SK-N-SH (cell line): ENCODE data around the gene TTC38. TPM values are rescaled to one million over a fixed set of nuclear protein-coding genes. Genes with fewer than 3 reads are reported as not detected.

ENCODE experiments used
- CTCF ChIA-PET: fragments of 300-600, 350-600 bp; formaldehyde crosslinking; extraction: SDS; loops from one replicate; lab custom pipeline; 2021; lab: Yijun Ruan, JAX
- POLR2A ChIA-PET: fragments of 350-600 bp; sonication (Branson Sonifier 250); formaldehyde crosslinking; extraction: SDS; loops from one replicate; lab custom pipeline; 2020; ENCODE audit warnings: antibody characterized with exemption, inconsistent platforms; lab: Yijun Ruan, JAX
- DNase-seq: peaks from one replicate; pipeline ENCODE4 v3.0.0; 2012
- H2AFZ ChIP-seq: fragments of 200-600 bp; sonication (generic); 2 replicates; pipeline ENCODE4 v1.8.1; 2016; ENCODE audit warnings: antibody characterized with exemption, mild to moderate bottlenecking, low read depth
- H3F3A ChIP-seq: fragments of 200-600 bp; sonication (generic); replicated peaks from 2 replicates; pipeline ENCODE3; 2016; ENCODE audit warnings: antibody characterized with exemption, mild to moderate bottlenecking; ENCODE audit not compliant: insufficient read depth
- H3K27ac ChIP-seq, 2 experiments: fragments of 200-500 bp in 1 of 2; fragments of 200-600 bp in 1 of 2; sonication (Bioruptor generic) in 1 of 2; sonication (generic), shearing (Covaris generic) in 1 of 2; 2 replicates each; pipeline versions ENCODE4 v1.5.1 to v1.6.1; 2014 to 2016; ENCODE audit warnings: low read depth in 2 of 2, inconsistent platforms in 1 of 2, low read length in 1 of 2, mild to moderate bottlenecking in 1 of 2, mixed read lengths in 1 of 2
- H3K27me3 ChIP-seq: fragments of 200-600 bp; sonication (generic), shearing (Covaris generic); 2 replicates; pipeline ENCODE4 v1.6.1; 2016; ENCODE audit warnings: mixed run types; ENCODE audit not compliant: insufficient read depth
- H3K36me3 ChIP-seq, 2 experiments: fragments of 200-500 bp in 1 of 2; fragments of 200-600 bp in 1 of 2; sonication (Bioruptor generic) in 1 of 2; sonication (generic) in 1 of 2; replicated peaks in 1 of 2; 2 replicates each; pipeline versions ENCODE3 to v1.5.1; 2014 to 2016; ENCODE audit warnings: low read length in 1 of 2, mild to moderate bottlenecking in 1 of 2; ENCODE audit not compliant: insufficient read depth in 2 of 2, control insufficient read depth in 1 of 2
- H3K4me1 ChIP-seq, 2 experiments: fragments of 200-500 bp in 1 of 2; fragments of 200-600 bp in 1 of 2; sonication (Bioruptor generic) in 1 of 2; sonication (generic), shearing (Covaris generic) in 1 of 2; 2 replicates each; pipeline versions ENCODE4 v1.5.1 to v1.6.1; 2014 to 2016; ENCODE audit warnings: low read depth in 1 of 2, low read length in 1 of 2, mixed run types in 1 of 2; ENCODE audit not compliant: insufficient read depth in 2 of 2, control insufficient read depth in 1 of 2
- H3K4me2 ChIP-seq: fragments of 200-600 bp; sonication (generic), shearing (Covaris generic); 2 replicates; pipeline ENCODE4 v1.6.1; 2017; ENCODE audit warnings: mixed run types
- H3K4me3 ChIP-seq, 2 experiments: fragments of 200-500 bp in 1 of 2; fragments of 200-600 bp in 1 of 2; sonication (Bioruptor generic) in 1 of 2; sonication (generic), shearing (Covaris generic) in 1 of 2; 2 replicates each; pipeline versions ENCODE4 v1.5.1 to v1.8.1; 2014 to 2016; ENCODE audit warnings: low read depth in 2 of 2, inconsistent platforms in 1 of 2, low read length in 1 of 2, mild to moderate bottlenecking in 1 of 2, mixed read lengths in 1 of 2, moderate library complexity in 1 of 2
- H3K79me2 ChIP-seq: fragments of 200-600 bp; sonication (generic); 2 replicates; pipeline ENCODE4 v1.8.1; 2017; ENCODE audit warnings: mild to moderate bottlenecking; ENCODE audit not compliant: insufficient read depth
- H3K9ac ChIP-seq: fragments of 200-600 bp; sonication (generic); 2 replicates; pipeline ENCODE4 v1.6.1; 2017; ENCODE audit warnings: mixed run types
- H3K9me2 ChIP-seq: fragments of 200-600 bp; sonication (generic); 2 replicates; pipeline ENCODE4 v1.6.1; 2017; ENCODE audit warnings: mixed run types
- H3K9me3 ChIP-seq: fragments of 200-600 bp; sonication (generic); 2 replicates; pipeline ENCODE4 v1.6.1; 2017; ENCODE audit warnings: mixed run types, mild to moderate bottlenecking, moderate library complexity
- H4K20me1 ChIP-seq: fragments of 200-600 bp; sonication (generic); 2 replicates; pipeline ENCODE4 v1.6.1; 2017; ENCODE audit warnings: mild to moderate bottlenecking, mixed run types; ENCODE audit not compliant: insufficient read depth
- CTCF ChIP-seq: fragments of 200-600 bp; sonication (generic); IDR thresholded peaks from 2 replicates; pipeline ENCODE4 v1.6.1; 2017; ENCODE audit warnings: antibody characterized with exemption, mild to moderate bottlenecking, moderate library complexity
- EP300 ChIP-seq, 2 experiments: IDR thresholded peaks; 2 replicates each; pipeline versions ENCODE4 v1.4.0 to v1.6.1; 2012; ENCODE audit warnings: borderline replicate concordance in 1 of 2, low read depth in 1 of 2, low read length in 1 of 2
- FOXM1 ChIP-seq: IDR thresholded peaks from 2 replicates; pipeline ENCODE4 v1.4.0; 2012; ENCODE audit warnings: low read depth, mild to moderate bottlenecking
- RAD21 ChIP-seq: IDR thresholded peaks from 2 replicates; pipeline ENCODE4 v1.6.1; 2012; ENCODE audit warnings: mild to moderate bottlenecking, low read length
- REST ChIP-seq: IDR thresholded peaks from 2 replicates; pipeline ENCODE4 v1.6.1; 2012; ENCODE audit warnings: mild to moderate bottlenecking, low read depth, low read length, moderate library complexity
- RFX5 ChIP-seq: IDR thresholded peaks from 2 replicates; pipeline ENCODE4 v1.6.1; 2012; ENCODE audit warnings: mild to moderate bottlenecking, improper control_type of control experiment, low read length
- SMC3 ChIP-seq: IDR thresholded peaks from 2 replicates; pipeline ENCODE4 v1.6.1; 2012; ENCODE audit warnings: low read depth, low read length, improper control_type of control experiment
- TAF1 ChIP-seq: IDR thresholded peaks from 2 replicates; pipeline ENCODE4 v1.6.1; 2012; ENCODE audit warnings: low read depth, mild to moderate bottlenecking, low read length, moderate library complexity, borderline replicate concordance
- USF1 ChIP-seq: IDR thresholded peaks from 2 replicates; pipeline ENCODE4 v1.4.0; 2012; ENCODE audit warnings: low read depth, borderline replicate concordance
- USF2 ChIP-seq: fragments of 150-350 bp; IDR thresholded peaks from 2 replicates; pipeline ENCODE4 v1.6.1; 2017; ENCODE audit warnings: antibody characterized with exemption, low read length, low read depth, borderline replicate concordance
- WGBS: methylation state at CpG from one replicate; pipeline ENCODE4 v1.1.6; 2017; ENCODE audit warnings: low lambda C conversion rate; 5-methylcytosine and 5-hydroxymethylcytosine counted together
- polyA plus RNA-seq, 3 experiments: library from polyadenylated mRNA; depleted of rRNA; stranded (reverse); fragments of >200 nt; gene quantifications; 2 replicates each; pipeline ENCODE4 v1.2.3, GENCODE V29; 2012

The TTC38 gene
- polyA plus RNA-seq, 1 of the 3 experiments (the other 2 are of a cell fraction), result 24.0 TPM

- no peaks in the 10 kb centered on the region for H3K79me2 ChIP-seq
- H3K27me3 ChIP-seq, result no peaks in the 10 kb centered on the region
- H3K4me1 ChIP-seq, result no peaks in the 10 kb centered on the region
- no peak for DNase-seq
- WGBS, result 100% methylated on average over 1 of the region's 7 CpGs
- H3K4me2 ChIP-seq, result no peak overlapping the region
- peaks cover 9 to 34% of the 10 kb centered on the region in 2 experiments for H3K36me3 ChIP-seq
- H3K9me2 ChIP-seq, result no peaks in the 10 kb centered on the region
- ChIA-PET CTCF (no interaction called here), POLR2A (no interaction called here)
- no peak overlapping the region for H2AFZ ChIP-seq
- TF ChIP-seq FOXM1 (no peak), USF1 (no peak), TAF1 (no peak), SMC3 (no peak), RAD21 (no peak)
- H3K4me3 ChIP-seq, result no peak overlapping the region
- no peaks in the 10 kb centered on the region for H3K9me3 ChIP-seq
- H3K27ac ChIP-seq, result no peak overlapping the region
- no peak overlapping the region for H3K9ac ChIP-seq
- H3F3A ChIP-seq, result no peaks in the 10 kb centered on the region
- no peaks in the 10 kb centered on the region for H4K20me1 ChIP-seq
These were observed 21.0 kb downstream of the TTC38 start for GRCh38 chr22:46288846-46289243.

- Histone ChIP-seq H3K9me3 (no peaks in the 10 kb centered on the region), H4K20me1 (no peaks in the 10 kb centered on the region), H3K4me1 (no peaks in the 10 kb centered on the region), H3F3A (no peaks in the 10 kb centered on the region), H2AFZ (no peak overlapping the region), H3K79me2 (no peaks in the 10 kb centered on the region), H3K4me2 (no peak overlapping the region), H3K9me2 (no peaks in the 10 kb centered on the region), H3K36me3 (peaks cover 9 to 30% of the 10 kb centered on the region in 2 experiments), H3K27me3 (no peaks in the 10 kb centered on the region), H3K9ac (no peak overlapping the region), H3K27ac (no peak overlapping the region), H3K4me3 (no peak overlapping the region)
- ChIA-PET POLR2A (interaction anchor here (1.5 kb wide), 1 partner anchor 140 kb away, joined by 3 read pairs; no protein-coding TSS in a partner anchor), CTCF (no interaction called here)
- TF ChIP-seq REST (no peak), CTCF (no peak), USF2 (no peak), RFX5 (no peak), FOXM1 (no peak), EP300 (IDR thresholded peaks at IDR 0.05; ENCODE audit: borderline replicate concordance in 1 of 2, low read depth in 1 of 2, low read length in 1 of 2) (no peak)
- DNase-seq, result no peak
- 79% methylated on average over 5 of the region's 33 CpGs for WGBS
These were observed 21.6 kb downstream of the TTC38 start for GRCh38 chr22:46289244-46289891.
